Common myeloid progenitor, CD34-positive (primary cell): ENCODE results near the gene KRT80.

ENCODE experiments used
- CTCF ChIA-PET: fragments of 350-600 bp; sonication (Branson Sonifier 250); formaldehyde crosslinking; loops from one replicate; lab custom pipeline; 2021; ENCODE audit warnings: antibody characterized with exemption; lab: Charles Lee
- POLR2A ChIA-PET: fragments of 350-600 bp; sonication (Branson Sonifier 250); formaldehyde crosslinking; loops from one replicate; lab custom pipeline; 2021; ENCODE audit warnings: antibody characterized with exemption; lab: Charles Lee
- DNase-seq, 3 donors: peaks; one replicate each; pipeline versions ENCODE4 v3.0.0 to v3.0.0-alpha.2; 2013
- H3K27ac ChIP-seq, 2 experiments: 1 replicate in 1 of 2; 2 replicates in 1 of 2; pipeline ENCODE4 v1.7.0; 2013; ENCODE audit warnings: inconsistent platforms in 2 of 2, low read length in 2 of 2, mild to moderate bottlenecking in 2 of 2, low read depth in 1 of 2, moderate library complexity in 1 of 2; ENCODE audit not compliant: severe bottlenecking in 2 of 2, insufficient read depth in 1 of 2, poor library complexity in 1 of 2
- H3K27me3 ChIP-seq, 5 experiments: replicated peaks in 2 of 5; 1 replicate in 3 of 5; 2 replicates in 2 of 5; pipeline versions ENCODE4 v1.6.1 to v1.7.0; 2013; ENCODE audit warnings: low read length in 4 of 5, mild to moderate bottlenecking in 2 of 5, moderate library complexity in 2 of 5, inconsistent platforms in 1 of 5; ENCODE audit not compliant: insufficient read depth in 5 of 5, control insufficient read depth in 4 of 5
- H3K36me3 ChIP-seq, 4 experiments: 1 replicate in 2 of 4; 2 replicates in 2 of 4; pipeline versions ENCODE4 v1.6.1 to v1.7.0; 2013; ENCODE audit warnings: low read length in 3 of 4, control low read depth in 1 of 4, mild to moderate bottlenecking in 1 of 4; ENCODE audit not compliant: control insufficient read depth in 4 of 4, insufficient read depth in 4 of 4
- H3K4me1 ChIP-seq, 4 experiments: 1 replicate in 3 of 4; 2 replicates in 1 of 4; pipeline versions ENCODE4 v1.6.1 to v1.7.1; 2013; ENCODE audit warnings: low read length in 3 of 4, mild to moderate bottlenecking in 3 of 4, control low read depth in 1 of 4, inconsistent platforms in 1 of 4, moderate library complexity in 1 of 4; ENCODE audit not compliant: control insufficient read depth in 4 of 4, insufficient read depth in 4 of 4; ENCODE audit errors: control extremely low read depth in 1 of 4
- H3K4me3 ChIP-seq, 7 experiments: 1 replicate in 4 of 7; 2 replicates in 3 of 7; pipeline versions ENCODE4 v1.5.1 to v1.7.0; 2013; ENCODE audit warnings: mild to moderate bottlenecking in 7 of 7, low read length in 6 of 7, moderate library complexity in 6 of 7, inconsistent platforms in 2 of 7, low read depth in 2 of 7, control low read depth in 1 of 7; ENCODE audit not compliant: insufficient read depth in 4 of 7, control insufficient read depth in 1 of 7; ENCODE audit errors: extremely low read depth in 1 of 7
- H3K9me3 ChIP-seq, 5 experiments: 1 replicate in 4 of 5; 2 replicates in 1 of 5; pipeline versions ENCODE4 v1.6.1 to v1.7.1; 2013; ENCODE audit warnings: low read length in 4 of 5, mild to moderate bottlenecking in 2 of 5, inconsistent platforms in 1 of 5, low read depth in 1 of 5, moderate library complexity in 1 of 5; ENCODE audit not compliant: control insufficient read depth in 4 of 5, insufficient read depth in 2 of 5; ENCODE audit errors: control extremely low read depth in 1 of 5
- WGBS: methylation state at CpG from one replicate; pipeline ENCODE4 v1.1.5; 2013; ENCODE audit not compliant: insufficient coverage; 5-methylcytosine and 5-hydroxymethylcytosine counted together

The KRT80 gene

GRCh38 chr12:52232674-52233461 lies 41.1 kb upstream of the KRT80 start, which contains the start of gene KRT7:
Gene KRT7, plus strand, starts transcription at chr12:52233243. Its CDS starts 54 bp downstream, at chr12:52233297.
- 7% methylated on average over 55 of the region's 58 CpGs for WGBS
- CTCF ChIA-PET: interaction anchor here (1.3 to 1.8 kb wide), 3 partner anchors 10 to 46 kb away, joined by 4 to 5 read pairs (median 5); no protein-coding TSS in a partner anchor
- Histone ChIP-seq H3K4me1 (peaks cover 0 to 8% (median 1%) of the 10 kb centered on the region in 4 experiments), H3K27ac (no peak within 1 kb of the TSS), H3K27me3 (peaks cover 0 to 63% (median 24%) of the 10 kb centered on the region in 5 experiments), H3K4me3 (no peak within 1 kb of the TSS), H3K9me3 (no peaks in the 10 kb centered on the region), H3K36me3 (no peaks in the 10 kb centered on the region)
- POLR2A ChIA-PET: interaction anchor here (0.6 to 0.7 kb wide), 2 partner anchors 9 to 646 kb away, joined by 3 read pairs; no protein-coding TSS in a partner anchor
- no peak for DNase-seq

- POLR2A ChIA-PET: interaction anchor here (0.7 to 1.3 kb wide), 2 partner anchors 10 to 11 kb away, joined by 3 read pairs; no protein-coding TSS in a partner anchor
- Histone ChIP-seq H3K27me3 (peaks cover 0 to 63% (median 24%) of the 10 kb centered on the region in 5 experiments), H3K4me1 (peaks cover 0 to 8% (median 1%) of the 10 kb centered on the region in 4 experiments), H3K4me3 (no peak overlapping the region), H3K27ac (no peak overlapping the region), H3K36me3 (no peaks in the 10 kb centered on the region), H3K9me3 (no peaks in the 10 kb centered on the region)
- 79% methylated on average over 9 of the region's 12 CpGs for WGBS
- CTCF ChIA-PET: interaction anchor here (0.7 to 1.8 kb wide), 5 partner anchors 10 to 63 kb away, joined by 3 to 5 read pairs (median 3); no protein-coding TSS in a partner anchor
- DNase-seq: no peak
Observed at GRCh38 chr12:52232203-52232673, 40.4 kb upstream of the KRT80 start.

DNA sequence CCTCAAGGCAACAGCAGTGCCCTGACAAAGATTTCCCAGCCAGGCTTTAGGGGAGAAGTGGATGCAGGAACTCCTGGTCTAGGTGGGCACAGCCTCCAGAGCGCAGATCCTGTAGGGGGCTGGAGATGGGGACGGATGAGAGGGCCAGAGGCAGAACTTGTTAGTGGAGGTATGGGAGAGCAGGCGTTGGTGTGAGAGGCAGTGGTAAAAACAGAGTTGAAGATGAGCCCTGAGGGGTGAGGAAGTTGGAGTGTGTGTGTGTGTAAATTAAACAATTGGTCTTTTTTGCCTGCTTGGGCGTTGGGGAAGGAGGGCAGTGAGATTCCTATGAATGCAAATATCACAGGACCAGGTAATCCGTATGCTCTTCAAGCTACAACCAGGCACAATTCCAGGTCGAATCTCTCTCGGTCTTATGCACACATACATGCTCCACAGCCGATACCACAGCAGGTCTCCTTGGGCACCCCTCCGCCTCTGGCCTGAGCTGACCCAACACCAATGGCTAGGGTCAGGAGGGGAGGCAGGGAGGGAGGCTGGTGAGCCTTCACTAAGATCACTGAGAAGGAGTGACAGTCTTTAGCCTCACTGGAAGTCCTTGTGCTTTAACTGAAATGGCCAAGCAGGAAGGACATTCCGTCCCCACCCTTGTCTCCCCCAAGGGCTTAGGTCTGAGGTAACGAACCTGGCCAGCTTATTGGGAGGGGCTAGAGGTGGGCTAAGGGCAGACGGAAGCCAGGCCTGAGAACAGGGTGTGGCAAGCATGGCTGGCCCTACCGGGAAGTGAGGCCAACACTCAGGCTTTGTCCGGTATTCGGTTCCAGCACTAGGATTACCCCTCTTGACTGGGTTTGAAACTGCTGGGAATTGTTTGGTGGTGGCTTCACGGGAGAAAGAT lies 39.7 kb upstream of the KRT80 start:
- no peak for DNase-seq
- Histone ChIP-seq H3K4me1 (peaks cover 0 to 8% (median 1%) of the 10 kb centered on the region in 4 experiments), H3K27ac (no peak overlapping the region)

DNA sequence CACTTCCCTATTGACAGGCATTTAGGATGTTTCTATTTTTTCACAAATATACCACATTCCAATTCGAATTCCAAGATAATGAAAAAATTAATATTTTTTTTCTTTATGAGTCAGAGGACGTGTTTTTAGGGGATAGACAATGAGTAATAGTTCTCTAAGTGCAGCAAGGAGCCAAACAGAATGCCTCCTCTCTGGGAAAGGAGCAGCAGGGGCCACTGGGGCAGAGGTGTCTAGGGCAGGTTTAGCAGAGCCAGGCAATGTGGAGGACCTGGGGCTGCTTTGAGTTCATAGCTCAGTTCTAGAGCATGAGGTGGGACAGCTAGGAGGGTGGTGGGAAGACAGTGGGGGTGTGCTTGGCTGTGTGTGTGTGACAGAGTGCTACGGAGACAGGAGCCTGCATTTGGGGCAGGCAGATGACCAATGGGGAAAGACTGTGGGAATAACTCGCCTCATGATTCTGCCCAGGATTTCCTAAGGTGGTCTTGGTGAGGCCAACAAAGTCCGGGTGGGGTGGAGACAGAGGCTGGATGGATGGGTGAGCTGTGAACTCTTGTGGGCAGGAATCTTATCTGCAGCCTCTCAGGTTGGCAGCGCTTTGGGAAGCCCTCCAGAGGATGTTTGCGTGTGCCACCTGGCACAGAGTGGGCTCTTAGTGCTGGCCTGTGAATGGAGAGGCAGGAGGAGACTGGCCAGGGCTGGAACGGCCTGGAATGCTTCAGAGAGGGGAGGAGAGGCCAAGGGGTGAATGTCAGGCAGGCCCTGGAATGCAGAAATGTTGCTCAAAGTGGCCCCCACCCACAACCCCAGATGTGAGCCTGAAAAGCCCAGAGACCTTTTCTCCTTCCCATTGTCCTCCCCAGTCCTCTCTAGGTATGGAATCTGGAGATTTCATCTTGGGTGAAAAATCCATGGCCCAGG lies 38.8 kb upstream of the KRT80 start:
- Histone ChIP-seq H3K4me3 (no peak overlapping the region), H3K36me3 (no peaks in the 10 kb centered on the region), H3K9me3 (no peaks in the 10 kb centered on the region), H3K4me1 (peaks cover 0 to 8% (median 1%) of the 10 kb centered on the region in 4 experiments), H3K27ac (no peak overlapping the region), H3K27me3 (peaks cover 0 to 62% (median 24%) of the 10 kb centered on the region in 5 experiments)
- ChIA-PET CTCF (interaction anchor here (1.2 to 2.3 kb wide), 5 partner anchors 8 to 74 kb away, joined by 3 to 10 read pairs (median 5); no protein-coding TSS in a partner anchor), POLR2A (interaction anchor here (1.3 kb wide), 1 partner anchor 13 kb away, joined by 3 read pairs; no protein-coding TSS in a partner anchor)
- WGBS: 89% methylated on average over 6 of the region's 8 CpGs
- DNase-seq: no peak

More for the DNA sequence above, 39.7 kb upstream of the KRT80 start:
- ChIA-PET POLR2A (interaction anchor here (1.3 kb wide), 1 partner anchor 12 kb away, joined by 3 read pairs; no protein-coding TSS in a partner anchor), CTCF (interaction anchor here (0.7 to 1.8 kb wide), 5 partner anchors 9 to 63 kb away, joined by 3 to 5 read pairs (median 3); no protein-coding TSS in a partner anchor)
- Histone ChIP-seq H3K27me3 (peaks cover 0 to 63% (median 24%) of the 10 kb centered on the region in 5 experiments), H3K4me3 (no peak overlapping the region), H3K9me3 (no peaks in the 10 kb centered on the region), H3K36me3 (no peaks in the 10 kb centered on the region)
- 75% methylated on average over 10 of the region's 16 CpGs for WGBS

DNA sequence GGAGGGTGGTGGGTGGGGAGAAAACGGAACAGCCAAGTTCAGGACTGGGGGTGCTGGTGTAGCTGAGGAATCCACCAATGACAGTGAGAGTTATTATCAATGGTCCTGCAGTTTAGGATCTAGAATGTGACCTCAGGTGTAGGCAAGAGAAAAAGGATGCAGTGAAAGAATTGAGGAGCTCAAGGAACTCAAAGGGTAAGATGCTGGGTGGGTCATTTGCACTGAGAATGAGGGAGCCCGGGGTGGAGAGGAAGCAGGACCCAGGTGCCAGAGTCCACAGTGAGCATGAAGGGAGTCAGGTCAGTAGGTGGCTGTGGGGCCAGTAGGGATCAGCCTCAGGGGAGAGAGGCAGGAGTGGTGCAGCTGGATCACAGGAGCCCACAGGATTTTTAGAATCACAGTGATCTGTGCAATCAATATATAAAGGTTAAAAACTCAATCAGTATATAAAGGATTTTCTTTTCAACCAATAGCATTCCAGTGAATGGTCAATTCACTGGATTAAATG lies 38.1 kb upstream of the KRT80 start:
- H3K27ac ChIP-seq: no peak overlapping the region
- no peak for DNase-seq
- POLR2A ChIA-PET: no interaction called here

More for the DNA sequence above, 38.1 kb upstream of the KRT80 start:
- Histone ChIP-seq H3K4me3 (no peak overlapping the region), H3K4me1 (peaks cover 0 to 8% (median 1%) of the 10 kb centered on the region in 4 experiments), H3K36me3 (no peaks in the 10 kb centered on the region), H3K9me3 (no peaks in the 10 kb centered on the region), H3K27me3 (peaks cover 2 to 58% (median 24%) of the 10 kb centered on the region in 5 experiments)
- WGBS: 100% methylated on average over 1 of the region's 2 CpGs
- CTCF ChIA-PET: interaction anchor here (0.7 to 2.3 kb wide), 6 partner anchors 8 to 89 kb away, joined by 3 to 10 read pairs (median 4); no protein-coding TSS in a partner anchor
